Endothelial cell of umbilical vein (primary cell): ENCODE data around the gene PPP1R1A. TPM values are rescaled to one million over a fixed set of nuclear protein-coding genes. Genes with fewer than 3 reads are reported as not detected.

Source experiments
- BruUV-seq: library from RNA; stranded (reverse); fragments of 400-500 nt; replicated peaks from 2 replicates; lab custom pipeline; 2021; lab: Mats Ljungman, UMichigan
- CTCF ChIA-PET: fragments of 300-600, 350-600 bp; sonication (Branson Sonifier 250); formaldehyde crosslinking; loops from one replicate; lab custom pipeline; 2021; ENCODE audit warnings: antibody characterized with exemption, inconsistent platforms; lab: Charles Lee
- POLR2A ChIA-PET: fragments of 300-600, 350-600 bp; sonication (Branson Sonifier 250); formaldehyde crosslinking; loops from one replicate; lab custom pipeline; 2021; ENCODE audit warnings: antibody characterized with exemption, inconsistent platforms; lab: Charles Lee
- DNase-seq: peaks from one replicate; pipeline ENCODE4 v3.0.0-alpha.2; 2011; ENCODE audit warnings: low read depth, low spot score
- FAIRE-seq: peaks from 2 replicates; lab custom pipeline; 2011; peaks lifted over from hg19 to GRCh38; lab: Jason Lieb, UNC
- H2AFZ ChIP-seq: 2 replicates; pipeline ENCODE4 v1.6.0; 2012; ENCODE audit warnings: low read depth, low read length, control low read depth, inconsistent platforms
- H3K27ac ChIP-seq: 2 replicates; pipeline ENCODE4 v1.5.1; 2011; ENCODE audit warnings: low read depth, mild to moderate bottlenecking, control low read depth, low read length, moderate library complexity; ENCODE audit not compliant: insufficient read depth
- H3K27me3 ChIP-seq, 2 experiments: 2 replicates each; pipeline versions ENCODE4 v1.6.0 to v1.6.1; 2011; ENCODE audit warnings: low read length in 2 of 2, mixed read lengths in 1 of 2; ENCODE audit not compliant: control insufficient read depth in 2 of 2, insufficient read depth in 2 of 2
- H3K36me3 ChIP-seq, 2 experiments: 2 replicates in 1 of 2; 3 replicates in 1 of 2; pipeline ENCODE4 v1.5.1; 2011; ENCODE audit warnings: low read length in 2 of 2, mild to moderate bottlenecking in 1 of 2, moderate library complexity in 1 of 2; ENCODE audit not compliant: control insufficient read depth in 2 of 2, insufficient read depth in 2 of 2; ENCODE audit errors: extremely low read depth in 1 of 2
- H3K4me1 ChIP-seq: 3 replicates; pipeline ENCODE4 v1.5.1; 2011; ENCODE audit warnings: mild to moderate bottlenecking, low read length; ENCODE audit not compliant: control insufficient read depth, insufficient read depth; ENCODE audit errors: extremely low read depth
- H3K4me2 ChIP-seq: 2 replicates; pipeline ENCODE4 v1.6.1; 2011; ENCODE audit warnings: low read length, control low read depth, mixed read lengths; ENCODE audit not compliant: insufficient read depth
- H3K4me3 ChIP-seq, 3 experiments: fragments of 200-600 bp in 1 of 3; sonication (generic), shearing (Covaris generic) in 1 of 3; replicated peaks in 1 of 3; 2 replicates each; pipeline ENCODE4 v1.5.1; 2011 to 2016; ENCODE audit warnings: control low read depth in 3 of 3, low read length in 3 of 3, mild to moderate bottlenecking in 2 of 3, inconsistent platforms in 1 of 3, low read depth in 1 of 3, moderate library complexity in 1 of 3; ENCODE audit not compliant: insufficient read depth in 1 of 3
- H3K79me2 ChIP-seq: 2 replicates; pipeline ENCODE4 v1.6.0; 2012; ENCODE audit warnings: low read length, inconsistent platforms; ENCODE audit not compliant: control insufficient read depth, insufficient read depth
- H3K9ac ChIP-seq: replicated peaks from 2 replicates; pipeline ENCODE3; 2011; ENCODE audit warnings: low read length, control low read depth; ENCODE audit not compliant: insufficient read depth; ENCODE audit errors: extremely low read depth
- H3K9me1 ChIP-seq: replicated peaks from 3 replicates; pipeline ENCODE4 v1.6.0; 2011; ENCODE audit warnings: mild to moderate bottlenecking, low read length; ENCODE audit not compliant: control insufficient read depth, insufficient read depth; ENCODE audit errors: extremely low read depth
- H3K9me3 ChIP-seq: replicated peaks from 2 replicates; pipeline ENCODE4 v1.5.1; 2012; ENCODE audit warnings: low read length, inconsistent platforms; ENCODE audit not compliant: control insufficient read depth, insufficient read depth
- H4K20me1 ChIP-seq: replicated peaks from 2 replicates; pipeline ENCODE3; 2011; ENCODE audit warnings: mild to moderate bottlenecking, low read length; ENCODE audit not compliant: control insufficient read depth, insufficient read depth; ENCODE audit errors: extremely low read depth
- CTCF ChIP-seq, 2 donors: IDR thresholded peaks; 1 replicate in 1 of 2; 2 replicates in 1 of 2; pipeline ENCODE4 v1.5.1; 2011; ENCODE audit warnings: low read length in 2 of 2, mild to moderate bottlenecking in 2 of 2, moderate library complexity in 2 of 2, control low read depth in 1 of 2, inconsistent platforms in 1 of 2, low read depth in 1 of 2; ENCODE audit not compliant: insufficient read depth in 1 of 2; ENCODE audit errors: extremely low read depth in 1 of 2
- EZH2 ChIP-seq: IDR thresholded peaks from 2 replicates; pipeline ENCODE4 v1.6.1; 2012; ENCODE audit warnings: borderline replicate concordance, low read depth, mild to moderate bottlenecking, moderate library complexity, low read length, inconsistent platforms; ENCODE audit not compliant: severe bottlenecking
- FOS ChIP-seq: IDR thresholded peaks from 2 replicates; pipeline ENCODE4 v1.6.1; 2011; ENCODE audit warnings: mild to moderate bottlenecking, low read length, moderate library complexity, borderline replicate concordance; ENCODE audit not compliant: insufficient read depth
- GATA2 ChIP-seq: IDR thresholded peaks from 2 replicates; pipeline ENCODE4 v1.7.0; 2011; ENCODE audit warnings: low read depth, mild to moderate bottlenecking, moderate library complexity, mixed read lengths, low read length; ENCODE audit not compliant: insufficient read length, insufficient read depth
- JUN ChIP-seq: IDR thresholded peaks from 2 replicates; pipeline ENCODE4 v1.6.1; 2011; ENCODE audit warnings: borderline replicate concordance, low read depth; ENCODE audit not compliant: insufficient read length, insufficient read depth
- MAX ChIP-seq: IDR thresholded peaks from 2 replicates; pipeline ENCODE4 v1.6.1; 2011; ENCODE audit not compliant: insufficient read depth, insufficient read length
- MYC ChIP-seq: IDR thresholded peaks from one replicate; pipeline ENCODE4 v1.6.1; 2011; ENCODE audit warnings: mild to moderate bottlenecking, low read depth, low read length
- POLR2A ChIP-seq: IDR thresholded peaks from 2 replicates; pipeline ENCODE4 v1.6.1; 2012; ENCODE audit warnings: low read depth, mild to moderate bottlenecking, control low read depth, low read length
- POLR2AphosphoS5 ChIP-seq: IDR thresholded peaks from 2 replicates; pipeline ENCODE4 v1.6.1; 2012; ENCODE audit warnings: low read depth, mild to moderate bottlenecking, control low read depth, low read length, moderate library complexity; ENCODE audit not compliant: insufficient read depth
- dilution Hi-C: fragments of 300-500 bp; cut with MboI; formaldehyde crosslinking; loops from one replicate; pipeline ENCODE4 v1.15.0; 2019; ENCODE audit warnings: low sequenced_read_pairs; ENCODE audit not compliant: extremely low pct_ligation_motif_present
- intact Hi-C: fragments of 100-400 bp; cut with micrococcal nuclease; formaldehyde crosslinking; loops from one replicate; pipeline ENCODE4 v1.10.0; 2022
- polyA plus RNA-seq, 4 experiments: library from polyadenylated mRNA; depleted of rRNA in 3 of 4; stranded (reverse) in 3 of 4; unstranded in 1 of 4; fragments of >200 nt; gene quantifications; 2 replicates each; pipeline versions ENCODE4 v1.2.1 to v1.2.3, GENCODE V29; 2011 to 2012; ENCODE audit warnings: missing spikeins in 1 of 4
- total RNA-seq: library from RNA; stranded (reverse); gene quantifications from 2 replicates; pipeline ENCODE4 v1.2.3, GENCODE V29; 2021

The PPP1R1A gene
- total and polyA plus RNA-seq, 2 donors (not counting 3 experiments of a cell fraction or from before 2014, with no cell fraction given): not detected

- Histone ChIP-seq H3K79me2 (no peaks in the 10 kb centered on the region), H3K9ac (no peak overlapping the region), H3K36me3 (no peaks in the 10 kb centered on the region), H2AFZ (no peak overlapping the region), H4K20me1 (no peaks in the 10 kb centered on the region), H3K4me1 (no peaks in the 10 kb centered on the region), H3K4me2 (no peak overlapping the region), H3K9me3 (no peaks in the 10 kb centered on the region), H3K27me3 (peaks cover 0 to 3% of the 10 kb centered on the region in 2 experiments), H3K4me3 (no peak overlapping the region), H3K9me1 (no peaks in the 10 kb centered on the region), H3K27ac (no peak overlapping the region)
- ChIA-PET CTCF (interaction anchor here (0.7 to 1.7 kb wide), 4 partner anchors 9 to 46 kb away, joined by 3 to 6 read pairs (median 4); no protein-coding TSS in a partner anchor), POLR2A (no interaction called here)
- dilution Hi-C loops (no loop called here), intact Hi-C loops (no loop called here)
- DNase-seq: no peak
- no peak for TF ChIP-seq MAX
- no peak for FAIRE-seq
- BruUV-seq: no TSS peak
Observed at GRCh38 chr12:54572881-54573280, 15.6 kb downstream of the PPP1R1A start.

GRCh38 chr12:54571193-54572188 is 17.0 kb downstream of the PPP1R1A start:
- CTCF ChIA-PET: interaction anchor here (1.2 to 1.3 kb wide), 2 partner anchors 25 to 44 kb away, joined by 4 read pairs; no protein-coding TSS in a partner anchor
- dilution Hi-C loops: no loop called here

More at GRCh38 chr12:54571193-54572188, 17.0 kb downstream of the PPP1R1A start:
- FAIRE-seq (no peak), DNase-seq (no peak)
- Histone ChIP-seq H3K4me3 (no peak overlapping the region), H3K79me2 (no peaks in the 10 kb centered on the region), H3K9me3 (no peaks in the 10 kb centered on the region), H3K27me3 (peaks cover 2 to 3% of the 10 kb centered on the region in 2 experiments), H3K27ac (no peak overlapping the region), H3K36me3 (no peaks in the 10 kb centered on the region), H3K4me2 (no peak overlapping the region), H4K20me1 (no peaks in the 10 kb centered on the region), H2AFZ (no peak overlapping the region), H3K9me1 (no peaks in the 10 kb centered on the region), H3K4me1 (no peaks in the 10 kb centered on the region), H3K9ac (no peak overlapping the region)
- no peak for TF ChIP-seq JUN
- no peak for TF ChIP-seq CTCF (IDR thresholded peaks at IDR 0.05; ENCODE audit: extremely low read depth in 1 of 2, insufficient read depth in 1 of 2, low read depth in 1 of 2, low read length in 2 of 2)
- TF ChIP-seq FOS: no peak
- no peak for TF ChIP-seq MAX
- no peak for TF ChIP-seq POLR2AphosphoS5
- TF ChIP-seq MYC: no peak
- no peak for TF ChIP-seq POLR2A
- no peak for TF ChIP-seq GATA2
- no peak for TF ChIP-seq EZH2
- POLR2A ChIA-PET: no interaction called here
- intact Hi-C loops: no loop called here
- BruUV-seq: no TSS peak
